Measurements from ENCODE around the gene TMEM132D. TPM values are rescaled to one million over a fixed set of nuclear protein-coding genes. Genes with fewer than 3 reads are reported as not detected.
"Not testable (repeated sequence)": the region's sequence is repeated elsewhere in the genome, so short reads cannot be mapped to it uniquely, and the experiment has no call there.

Gene TMEM132D
- total RNA-seq, 1 donor = not detected

GRCh38 chr12:129081755-129082250 lies 822.0 kb downstream of the TMEM132D start:
- no peak for DNase-seq (ENCODE audit: low read depth in 2 of 3, low spot score in 2 of 3)

GRCh38 chr12:129080821-129081220 lies 823.0 kb downstream of the TMEM132D start:
- DNase-seq (ENCODE audit: low read depth in 2 of 3, low spot score in 2 of 3) = no peak

GRCh38 chr12:129080391-129080790 lies 823.4 kb downstream of the TMEM132D start:
- DNase-seq (ENCODE audit: low read depth in 2 of 3, low spot score in 2 of 3) = no peak

GRCh38 chr12:129079719-129080118 lies 824.1 kb downstream of the TMEM132D start:
- no peak for DNase-seq (ENCODE audit: low read depth in 2 of 3, low spot score in 2 of 3)

- no peak for DNase-seq (ENCODE audit: low read depth in 2 of 3, low spot score in 2 of 3)
These were observed 827.1 kb downstream of the TMEM132D start for GRCh38 chr12:129076441-129077320.

- no peak for DNase-seq (ENCODE audit: low read depth in 2 of 3, low spot score in 2 of 3)
These were observed 828.2 kb downstream of the TMEM132D start for GRCh38 chr12:129075460-129076208.

GRCh38 chr12:129074379-129074778 lies 829.4 kb downstream of the TMEM132D start:
- no peak for DNase-seq (ENCODE audit: low read depth in 2 of 3, low spot score in 2 of 3)

GRCh38 chr12:129073157-129073915 lies 830.5 kb downstream of the TMEM132D start:
- DNase-seq (ENCODE audit: low read depth in 2 of 3, low spot score in 2 of 3) = no peak

GRCh38 chr12:129071362-129071761 lies 832.5 kb downstream of the TMEM132D start:
- no peak for DNase-seq (ENCODE audit: low read depth in 2 of 3, low spot score in 2 of 3)

GRCh38 chr12:129069886-129070285 lies 833.9 kb downstream of the TMEM132D start:
- DNase-seq (ENCODE audit: low read depth in 2 of 3, low spot score in 2 of 3) = no peak

- DNase-seq (ENCODE audit: low read depth in 2 of 3, low spot score in 2 of 3) = no peak
These were observed 835.1 kb downstream of the TMEM132D start for GRCh38 chr12:129068684-129069083.

- no peak for DNase-seq (ENCODE audit: low read depth in 2 of 3, low spot score in 2 of 3)
These were observed 836.3 kb downstream of the TMEM132D start for GRCh38 chr12:129067491-129067890.

GRCh38 chr12:129064209-129064855 lies 839.5 kb downstream of the TMEM132D start:
- no peak for DNase-seq (ENCODE audit: low read depth in 2 of 3, low spot score in 2 of 3)

- DNase-seq (ENCODE audit: low read depth in 2 of 3, low spot score in 2 of 3) = no peak
These were observed 840.2 kb downstream of the TMEM132D start for GRCh38 chr12:129063600-129063999.

GRCh38 chr12:129053232-129053631 lies 850.6 kb downstream of the TMEM132D start:
- no peak for DNase-seq (ENCODE audit: low read depth in 2 of 3, low spot score in 2 of 3)

- no peak for DNase-seq (ENCODE audit: low read depth in 2 of 3, low spot score in 2 of 3)
These were observed 851.5 kb downstream of the TMEM132D start for GRCh38 chr12:129052373-129052772.

GRCh38 chr12:129049917-129050316 lies 853.9 kb downstream of the TMEM132D start:
- peak in 2 of 3 donors; percentile 2 to 26 for DNase-seq (ENCODE audit: low read depth in 2 of 3, low spot score in 2 of 3)

GRCh38 chr12:129043334-129043733 lies 860.5 kb downstream of the TMEM132D start:
- not testable (repeated sequence) for DNase-seq (ENCODE audit: low read depth in 2 of 3, low spot score in 2 of 3)

- no peak for DNase-seq (ENCODE audit: low read depth in 2 of 3, low spot score in 2 of 3)
These were observed 867.7 kb downstream of the TMEM132D start for GRCh38 chr12:129036135-129036534.

GRCh38 chr12:129034558-129035289 lies 869.1 kb downstream of the TMEM132D start:
- DNase-seq (ENCODE audit: low read depth in 2 of 3, low spot score in 2 of 3) = no peak
